ENCODE results near the gene HEG1. TPM values are rescaled to one million over a fixed set of nuclear protein-coding genes. Genes with fewer than 3 reads are reported as not detected.

HEG1 gene
- total and polyA plus RNA-seq, 2 of the 8 experiments (the other 6 are each of a cell fraction or from before 2014, with no cell fraction given): 5.3 to 9.7 TPM

GRCh38 chr3:124952282-124952855, 103.4 kb downstream of the HEG1 start (continued):
- no peak for TF ChIP-seq E2F6 (IDR thresholded peaks at IDR 0.05)

Data from H1 (cell line).